ENCODE results near the gene SEC61B.
A peak's percentile ranks its signal among the peaks of the same experiment; 100 is the strongest.

The SEC61B gene

DNA sequence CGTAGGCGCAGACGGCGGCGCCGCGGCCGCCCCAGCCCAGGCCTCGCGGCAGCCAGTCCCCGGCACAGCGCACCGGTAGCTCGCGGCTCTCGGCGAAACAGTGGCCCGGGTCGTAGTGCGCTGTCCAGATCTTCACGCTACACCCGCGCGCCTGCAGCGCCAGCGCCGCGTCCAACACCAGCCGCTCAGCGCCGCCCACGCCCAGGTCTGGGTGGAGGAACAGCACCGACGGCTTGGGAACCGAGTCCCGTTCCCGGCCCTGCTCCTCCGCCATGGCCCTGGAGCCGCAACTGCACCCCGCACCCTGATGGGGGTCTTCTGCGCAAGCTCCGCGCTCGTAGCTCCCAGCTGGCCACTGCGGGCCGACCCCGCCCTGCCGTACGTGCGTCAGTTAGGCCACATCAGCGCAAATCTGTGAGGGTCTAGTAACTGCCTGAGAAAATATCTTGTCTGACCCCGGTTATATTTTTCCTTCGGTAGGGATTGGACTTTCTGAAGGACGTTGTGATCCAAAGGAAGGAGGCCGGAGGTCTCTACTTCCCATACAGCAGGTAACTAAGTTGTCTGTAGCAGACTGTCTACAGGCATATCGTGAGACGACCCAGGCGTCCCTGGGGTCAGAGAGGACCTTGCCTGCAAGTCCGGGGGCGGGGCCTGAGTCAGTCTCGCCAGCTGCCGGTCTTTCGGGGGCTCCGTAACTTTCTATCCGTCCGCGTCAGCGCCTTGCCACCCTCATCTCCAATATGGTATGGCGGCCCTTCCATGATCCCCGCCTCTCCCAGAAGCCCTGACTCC lies at the start of gene SEC61B, which contains the start of gene ALG2:
Gene SEC61B, plus strand, starts transcription at position 662 of the 795 bp plus-strand sequence. Its CDS starts 82 bp downstream, at position 744.
Gene ALG2, minus strand, starts transcription at position 322 of the 795 bp plus-strand sequence. Its CDS starts 48 bp downstream, at position 274.
- no peaks in the 10 kb centered on the region for H3K27me3 Mint-ChIP-seq
- peaks cover 37% of the 10 kb centered on the region for H3K36me3 Mint-ChIP-seq (ENCODE audit: insufficient read depth)

DNA sequence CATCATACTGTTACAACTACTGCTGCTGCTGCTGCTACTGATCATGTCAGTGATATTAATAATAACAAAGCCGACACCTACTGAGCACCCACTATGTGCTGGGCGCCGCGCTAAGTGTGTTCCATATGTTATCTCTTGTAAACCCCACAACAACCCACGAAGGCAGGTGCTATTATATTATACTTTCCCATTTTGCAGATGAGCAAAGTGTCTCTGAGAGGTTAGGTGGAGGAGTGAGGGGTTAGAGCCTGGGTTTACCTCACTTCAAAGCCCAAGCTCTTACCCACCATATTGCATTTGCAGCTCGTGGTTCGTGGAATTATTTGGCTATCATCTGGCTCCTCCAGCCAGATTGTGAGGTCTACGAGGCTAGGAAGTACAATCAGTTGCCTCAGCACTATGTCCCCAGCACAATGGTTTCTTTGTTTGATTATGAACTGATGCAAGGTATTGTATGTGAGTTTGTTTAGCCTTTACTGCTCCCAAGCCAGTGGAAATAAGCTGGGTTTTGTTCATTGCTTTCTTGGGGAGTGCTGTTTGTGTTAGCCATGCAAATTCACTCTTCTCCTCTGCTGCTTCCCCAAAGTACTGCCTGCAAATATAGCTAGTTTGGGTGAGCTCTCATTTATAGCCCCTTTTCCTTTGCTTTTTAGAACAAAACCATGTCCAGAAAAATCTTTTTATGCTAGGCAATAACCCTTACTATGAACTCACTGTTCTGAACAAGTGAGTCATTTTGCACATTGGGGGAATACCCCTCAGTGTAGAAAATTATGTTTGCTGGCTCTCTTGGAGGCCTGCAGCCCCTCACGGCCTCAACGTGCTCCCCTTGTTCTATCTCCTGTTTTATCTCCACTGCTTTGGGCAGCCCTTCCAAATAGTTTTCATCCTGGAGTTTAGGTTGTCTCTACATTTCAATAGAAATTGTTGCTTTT lies 48.2 kb upstream of the SEC61B start:
- ATAC-seq (replicated peaks; ENCODE audit: extremely low read depth, poor library complexity, severe bottlenecking), result no peak

More for the DNA sequence above, at the start of gene SEC61B, which contains the start of gene ALG2:
- peak within 1 kb of the TSS; percentile 97 for H3K4me3 Mint-ChIP-seq
- H3K27ac Mint-ChIP-seq (ENCODE audit: low read depth), result peak within 1 kb of the TSS; percentile 100
- H3K4me1 Mint-ChIP-seq, result peaks cover 74% of the 10 kb centered on the region
- ATAC-seq (replicated peaks; ENCODE audit: extremely low read depth, poor library complexity, severe bottlenecking) (peak; percentile 92), DNase-seq (ENCODE audit: low spot score in 2 of 2) (peak; percentile 90 to 91)
- no peaks in the 10 kb centered on the region for H3K9me3 Mint-ChIP-seq

GRCh38 chr9:99176527-99177013 lies 45.5 kb upstream of the SEC61B start:
- Mint-ChIP-seq H3K4me1 (peaks cover 2% of the 10 kb centered on the region), H3K9me3 (no peaks in the 10 kb centered on the region), H3K27ac (ENCODE audit: low read depth) (no peak overlapping the region), H3K36me3 (ENCODE audit: insufficient read depth) (peaks cover 1% of the 10 kb centered on the region), H3K27me3 (peaks cover 10% of the 10 kb centered on the region), H3K4me3 (no peak overlapping the region)
- no peak for DNase-seq (ENCODE audit: low spot score in 2 of 2)
- no peak for ATAC-seq (replicated peaks; ENCODE audit: extremely low read depth, poor library complexity, severe bottlenecking)

More for the DNA sequence above, 48.2 kb upstream of the SEC61B start:
- no peak overlapping the region for H3K27ac Mint-ChIP-seq (ENCODE audit: low read depth)
- no peak overlapping the region for H3K4me3 Mint-ChIP-seq
- H3K36me3 Mint-ChIP-seq (ENCODE audit: insufficient read depth), result no peaks in the 10 kb centered on the region
- H3K9me3 Mint-ChIP-seq, result no peaks in the 10 kb centered on the region
- DNase-seq (ENCODE audit: low spot score in 2 of 2), result no peak
- no peaks in the 10 kb centered on the region for H3K4me1 Mint-ChIP-seq
- H3K27me3 Mint-ChIP-seq, result peaks cover 26% of the 10 kb centered on the region

- H3K4me1 Mint-ChIP-seq, result peaks cover 6% of the 10 kb centered on the region
- H3K4me3 Mint-ChIP-seq, result no peak overlapping the region
- no peak for DNase-seq (ENCODE audit: low spot score in 2 of 2)
- H3K27me3 Mint-ChIP-seq, result no peaks in the 10 kb centered on the region
- peaks cover 2% of the 10 kb centered on the region for H3K36me3 Mint-ChIP-seq (ENCODE audit: insufficient read depth)
- no peak overlapping the region for H3K27ac Mint-ChIP-seq (ENCODE audit: low read depth)
- ATAC-seq (replicated peaks; ENCODE audit: extremely low read depth, poor library complexity, severe bottlenecking), result no peak
- no peaks in the 10 kb centered on the region for H3K9me3 Mint-ChIP-seq
These were observed 44.3 kb upstream of the SEC61B start for GRCh38 chr9:99177576-99178366.

DNA sequence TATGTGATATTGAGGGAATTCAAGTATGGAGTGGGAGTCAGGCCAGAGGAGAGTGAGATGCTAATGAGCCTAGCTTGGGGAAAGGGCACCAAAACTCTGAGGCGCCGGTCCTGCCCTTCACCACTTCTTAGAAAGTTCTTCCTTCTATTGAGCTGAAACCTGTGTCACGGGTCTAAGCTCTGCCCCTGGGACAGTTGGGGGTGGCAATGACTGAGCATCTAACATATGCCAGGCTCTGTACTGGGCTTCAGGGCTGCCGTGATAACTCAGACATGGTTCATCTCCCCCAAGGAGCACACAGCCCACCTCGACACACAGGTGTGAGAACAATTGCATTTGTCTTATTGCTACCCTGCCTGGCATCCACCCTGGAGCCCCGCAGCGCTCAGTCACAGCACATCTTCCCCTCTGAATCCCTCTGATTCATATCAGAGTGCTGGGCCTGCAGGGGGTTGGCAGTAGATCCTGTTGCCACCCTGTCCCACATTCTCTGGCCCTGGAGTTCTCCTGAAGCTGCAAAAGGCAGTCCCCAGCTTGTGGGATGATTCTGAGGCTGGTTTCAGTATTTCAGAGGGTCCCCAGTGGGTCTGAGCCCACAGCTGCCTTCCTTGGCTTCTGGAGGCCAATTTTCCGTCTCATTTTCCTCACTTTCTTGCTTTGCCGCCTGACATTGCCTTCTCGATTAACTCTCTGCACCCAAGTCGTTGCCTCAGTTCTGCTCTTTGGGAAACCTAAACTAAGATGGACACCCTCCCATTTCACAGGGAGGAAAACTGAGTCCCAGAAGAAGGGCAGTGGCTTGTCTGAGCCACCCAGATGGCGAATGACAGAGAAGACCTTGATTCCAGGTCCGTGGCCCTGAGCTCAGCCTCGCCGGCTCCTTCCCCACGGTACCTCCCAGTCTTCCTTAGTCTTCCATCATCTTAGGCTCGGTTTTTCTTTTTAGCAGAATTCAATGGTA lies 42.9 kb upstream of the SEC61B start:
- H3K27me3 Mint-ChIP-seq, result no peaks in the 10 kb centered on the region
- ATAC-seq (replicated peaks; ENCODE audit: extremely low read depth, poor library complexity, severe bottlenecking) (no peak), DNase-seq (ENCODE audit: low spot score in 2 of 2) (no peak)
- no peak overlapping the region for H3K4me3 Mint-ChIP-seq
- H3K4me1 Mint-ChIP-seq, result peaks cover 10% of the 10 kb centered on the region
- no peak overlapping the region for H3K27ac Mint-ChIP-seq (ENCODE audit: low read depth)
- H3K9me3 Mint-ChIP-seq, result no peaks in the 10 kb centered on the region
- H3K36me3 Mint-ChIP-seq (ENCODE audit: insufficient read depth), result peaks cover 2% of the 10 kb centered on the region

DNA sequence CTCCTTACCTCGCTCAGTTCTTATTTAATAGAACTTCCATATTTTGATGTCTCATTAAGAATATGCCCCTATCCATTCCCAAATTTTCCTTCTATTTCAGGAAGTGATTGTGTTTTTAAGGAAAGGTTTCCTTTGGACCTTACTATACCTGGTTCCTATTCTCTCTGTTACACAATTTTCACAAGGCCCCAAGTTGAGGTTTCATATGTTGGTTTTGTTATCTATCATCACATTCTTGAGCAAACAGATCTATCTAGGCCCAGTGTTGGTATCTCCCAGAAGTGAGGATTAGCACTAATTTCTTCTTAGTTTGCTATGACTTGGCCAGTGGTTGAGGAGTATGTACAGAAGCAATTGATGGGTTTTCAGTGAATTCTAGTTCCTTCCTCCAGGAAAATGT lies 41.9 kb upstream of the SEC61B start:
- H3K4me3 Mint-ChIP-seq, result no peak overlapping the region

GRCh38 chr9:99180662-99181061 lies 41.4 kb upstream of the SEC61B start:
- DNase-seq (ENCODE audit: low spot score in 2 of 2) (no peak), ATAC-seq (replicated peaks; ENCODE audit: extremely low read depth, poor library complexity, severe bottlenecking) (no peak)
- Mint-ChIP-seq H3K4me1 (peaks cover 17% of the 10 kb centered on the region), H3K36me3 (ENCODE audit: insufficient read depth) (peaks cover 2% of the 10 kb centered on the region), H3K27me3 (no peaks in the 10 kb centered on the region), H3K9me3 (no peaks in the 10 kb centered on the region), H3K27ac (ENCODE audit: low read depth) (no peak overlapping the region), H3K4me3 (no peak overlapping the region)

More for the DNA sequence above, 41.9 kb upstream of the SEC61B start:
- Mint-ChIP-seq H3K9me3 (no peaks in the 10 kb centered on the region), H3K27ac (ENCODE audit: low read depth) (no peak overlapping the region), H3K36me3 (ENCODE audit: insufficient read depth) (peaks cover 2% of the 10 kb centered on the region), H3K4me1 (peaks cover 17% of the 10 kb centered on the region), H3K27me3 (no peaks in the 10 kb centered on the region)
- ATAC-seq (replicated peaks; ENCODE audit: extremely low read depth, poor library complexity, severe bottlenecking) (no peak), DNase-seq (ENCODE audit: low spot score in 2 of 2) (no peak)

- Mint-ChIP-seq H3K4me1 (peaks cover 17% of the 10 kb centered on the region), H3K9me3 (no peaks in the 10 kb centered on the region), H3K27me3 (no peaks in the 10 kb centered on the region), H3K4me3 (no peak overlapping the region), H3K27ac (ENCODE audit: low read depth) (no peak overlapping the region), H3K36me3 (ENCODE audit: insufficient read depth) (peaks cover 2% of the 10 kb centered on the region)
- DNase-seq (ENCODE audit: low spot score in 2 of 2) (no peak), ATAC-seq (replicated peaks; ENCODE audit: extremely low read depth, poor library complexity, severe bottlenecking) (no peak)
These were observed 40.9 kb upstream of the SEC61B start for GRCh38 chr9:99181206-99181605.

DNA sequence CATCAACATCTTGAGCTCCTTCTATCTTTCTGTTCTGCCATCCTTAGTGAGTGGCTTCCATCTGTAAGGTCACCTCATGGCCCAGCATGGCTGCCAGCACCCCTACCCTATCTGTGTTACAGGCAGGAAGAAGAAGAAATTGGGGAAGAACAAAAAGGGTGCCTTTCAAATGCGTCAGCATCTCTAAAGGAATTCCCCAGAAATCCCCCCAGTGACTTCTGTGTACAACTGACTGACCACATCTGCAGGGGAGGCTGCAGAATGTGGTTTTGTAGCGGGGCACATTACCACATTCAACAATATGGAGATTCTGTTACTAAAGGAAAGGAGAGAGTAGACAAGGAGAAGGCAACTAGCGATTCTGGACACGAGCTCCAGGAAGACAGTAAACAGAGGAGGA lies 40.5 kb upstream of the SEC61B start:
- ATAC-seq (replicated peaks; ENCODE audit: extremely low read depth, poor library complexity, severe bottlenecking) (peak; percentile 31), DNase-seq (ENCODE audit: low spot score in 2 of 2) (no peak)
- Mint-ChIP-seq H3K9me3 (no peaks in the 10 kb centered on the region), H3K27me3 (no peaks in the 10 kb centered on the region), H3K27ac (ENCODE audit: low read depth) (no peak overlapping the region), H3K36me3 (ENCODE audit: insufficient read depth) (peaks cover 2% of the 10 kb centered on the region), H3K4me3 (no peak overlapping the region), H3K4me1 (peaks cover 17% of the 10 kb centered on the region)

GRCh38 chr9:99182356-99182755 lies 39.7 kb upstream of the SEC61B start:
- no peak for DNase-seq (ENCODE audit: low spot score in 2 of 2)
- Mint-ChIP-seq H3K4me3 (no peak overlapping the region), H3K9me3 (no peaks in the 10 kb centered on the region), H3K4me1 (peaks cover 17% of the 10 kb centered on the region), H3K27ac (ENCODE audit: low read depth) (no peak overlapping the region), H3K36me3 (ENCODE audit: insufficient read depth) (peaks cover 2% of the 10 kb centered on the region), H3K27me3 (no peaks in the 10 kb centered on the region)
- ATAC-seq (replicated peaks; ENCODE audit: extremely low read depth, poor library complexity, severe bottlenecking), result no peak

- H3K27ac Mint-ChIP-seq (ENCODE audit: low read depth), result no peak overlapping the region
- peaks cover 6% of the 10 kb centered on the region for H3K27me3 Mint-ChIP-seq
- ATAC-seq (replicated peaks; ENCODE audit: extremely low read depth, poor library complexity, severe bottlenecking) (no peak), DNase-seq (ENCODE audit: low spot score in 2 of 2) (no peak)
- H3K4me3 Mint-ChIP-seq, result no peak overlapping the region
- H3K36me3 Mint-ChIP-seq (ENCODE audit: insufficient read depth), result peaks cover 2% of the 10 kb centered on the region
- peaks cover 17% of the 10 kb centered on the region for H3K4me1 Mint-ChIP-seq
- no peaks in the 10 kb centered on the region for H3K9me3 Mint-ChIP-seq
These were observed 38.5 kb upstream of the SEC61B start for GRCh38 chr9:99183616-99184015.
